LNCAP (cell line): ENCODE results near the gene CPSF4L.

ENCODE experiments used
- CTCF ChIP-seq: fragments of 450-650 bp; IDR thresholded peaks from 2 replicates; pipeline ENCODE4 v1.5.1; 2017; ENCODE audit warnings: mild to moderate bottlenecking

The CPSF4L gene

DNA sequence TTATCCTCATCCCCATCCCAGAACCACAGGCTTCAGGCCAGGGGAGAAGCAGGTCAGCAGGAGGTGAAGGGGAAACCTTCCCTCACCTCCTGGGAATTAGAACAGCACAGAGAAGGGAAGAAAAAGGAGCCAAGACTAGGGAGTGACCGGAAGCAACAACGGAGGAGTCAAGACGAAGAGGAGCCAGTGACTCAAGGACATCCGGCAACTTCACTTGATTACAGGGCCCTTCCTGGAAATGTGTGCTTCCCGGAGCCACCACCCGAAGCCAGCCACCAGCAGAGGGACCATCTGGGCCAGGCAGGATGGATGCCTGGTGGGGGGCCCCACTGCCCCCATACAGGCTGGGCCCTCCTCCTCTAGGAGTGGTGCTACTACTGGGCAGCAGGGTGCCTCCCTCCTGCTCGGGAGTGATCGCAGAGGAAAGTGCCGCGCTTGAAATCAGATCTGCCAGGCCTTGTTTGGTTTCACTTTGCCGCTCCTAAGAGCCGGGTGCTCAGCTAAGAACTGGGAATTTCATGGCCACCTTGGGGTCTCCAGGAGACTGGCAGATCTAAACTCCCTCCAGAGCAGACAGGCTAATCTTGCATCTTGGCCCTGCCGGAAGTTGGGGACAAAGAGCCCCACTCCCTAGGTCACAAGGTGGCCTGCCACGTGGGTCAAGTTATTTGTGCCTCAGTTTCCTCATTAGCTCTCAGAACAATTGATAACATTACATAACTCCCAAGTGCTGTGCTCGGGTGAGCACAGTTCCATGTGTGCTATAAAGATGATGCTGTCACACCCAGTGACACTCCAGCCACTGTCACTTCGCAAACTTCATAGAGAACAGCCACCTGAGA is 43.5 kb upstream of the CPSF4L start:
- TF ChIP-seq CTCF, result no peak

DNA sequence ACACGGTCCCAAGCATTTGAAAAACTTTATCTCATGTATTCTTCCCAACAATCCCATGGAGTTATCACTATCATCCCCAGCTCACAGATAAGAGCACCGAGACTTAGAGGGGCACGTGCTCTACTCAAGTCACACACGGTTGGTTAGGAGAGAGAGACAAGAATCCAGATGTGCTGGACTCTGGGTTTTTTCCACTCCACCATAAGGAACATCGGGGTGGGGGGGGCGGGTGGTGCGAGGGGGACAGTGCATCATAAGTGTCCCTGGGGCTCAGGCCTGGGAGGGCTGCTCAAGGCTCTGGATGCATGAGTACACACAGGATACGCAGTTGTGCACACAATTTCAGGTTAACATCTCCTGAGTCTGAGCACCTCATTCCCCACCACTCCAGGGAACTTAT is 42.8 kb upstream of the CPSF4L start:
- no peak for TF ChIP-seq CTCF

DNA sequence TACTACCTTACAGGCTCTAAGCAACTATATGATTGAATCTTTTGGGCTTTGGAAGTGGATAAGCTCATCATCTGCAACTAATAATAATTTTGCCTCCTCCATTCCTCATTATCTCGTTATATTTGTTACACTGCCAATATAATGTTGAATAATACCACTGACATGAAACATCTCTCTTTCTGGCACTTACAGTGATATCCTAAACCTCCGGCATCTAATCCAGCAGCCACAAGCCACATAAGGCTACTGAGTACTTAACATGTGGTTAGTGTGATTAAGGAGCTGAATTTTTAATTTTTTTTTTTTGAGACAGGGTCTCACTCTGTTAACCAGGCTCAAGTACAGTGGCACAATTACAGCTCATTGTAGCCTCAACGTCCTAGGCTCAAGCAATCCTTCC is 40.5 kb upstream of the CPSF4L start:
- no peak for TF ChIP-seq CTCF

DNA sequence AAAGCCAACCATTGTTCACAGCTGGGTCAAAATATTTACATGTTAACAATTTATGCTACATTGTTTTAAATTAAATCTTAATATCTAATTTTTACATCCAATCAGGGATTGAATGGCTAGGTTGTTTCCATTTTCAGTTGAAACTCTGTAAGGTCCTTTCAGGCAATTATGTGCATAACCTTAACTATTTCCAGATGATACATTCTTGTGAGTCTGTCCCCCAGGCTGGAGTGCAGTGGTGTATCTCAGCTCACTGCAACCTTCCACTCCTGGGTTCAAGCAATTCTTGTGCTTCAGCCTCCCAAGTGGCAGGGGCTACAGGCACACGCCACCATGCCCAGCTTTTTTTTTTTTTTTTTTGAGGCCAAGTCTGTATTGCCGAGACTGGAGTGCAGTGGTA is 39.7 kb upstream of the CPSF4L start:
- TF ChIP-seq CTCF, result no peak

GRCh38 chr17:73300392-73300791 is 38.7 kb upstream of the CPSF4L start:
- TF ChIP-seq CTCF, result no peak

DNA sequence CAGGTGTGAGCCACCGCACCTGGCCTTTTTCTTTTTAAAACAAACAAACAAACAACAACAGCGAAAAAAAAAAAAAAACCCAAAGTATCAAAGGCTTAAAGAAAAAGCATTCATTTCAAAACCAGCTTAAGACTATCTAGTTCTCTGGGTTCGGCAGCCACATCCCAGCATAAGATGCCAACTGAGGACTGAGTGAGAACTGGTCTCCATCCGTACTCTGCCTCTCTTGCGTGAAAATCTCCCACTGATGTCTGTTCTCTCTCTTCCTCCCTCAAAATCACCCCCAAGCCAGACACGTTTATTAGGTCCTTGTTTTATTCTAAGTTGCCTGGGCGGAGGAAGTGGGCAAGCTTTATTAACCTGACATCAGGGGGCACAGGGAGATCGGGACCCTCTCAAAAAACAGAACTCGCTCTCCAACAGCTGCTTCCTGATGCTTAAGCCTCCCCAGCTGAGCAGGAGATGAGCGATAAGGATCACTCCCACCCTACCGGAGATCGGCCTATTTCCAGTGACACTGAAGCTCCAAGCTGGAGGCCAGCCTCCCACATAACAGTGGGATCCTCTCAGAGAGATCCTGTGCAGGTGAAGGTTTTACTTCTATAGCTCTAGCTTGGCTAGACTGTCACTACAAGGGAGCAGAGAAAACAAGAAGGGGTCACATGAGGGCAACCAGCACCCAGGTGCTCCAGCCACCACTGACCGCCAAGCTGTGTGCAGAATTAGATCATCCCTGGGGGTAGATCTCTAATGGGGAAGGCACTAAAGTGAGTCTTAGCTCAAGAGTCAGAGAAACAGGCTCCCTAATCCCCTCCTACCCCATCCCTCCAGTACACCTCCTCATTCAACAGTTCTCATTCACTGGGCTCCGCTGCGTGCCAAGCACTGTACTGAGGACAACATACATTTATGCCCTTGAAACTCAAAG is 36.5 kb upstream of the CPSF4L start:
- no peak for TF ChIP-seq CTCF

- no peak for TF ChIP-seq CTCF
Measured at GRCh38 chr17:73293480-73293911, 31.8 kb upstream of the CPSF4L start.
